ENCODE measurements around the gene IPO11.
"Not testable (repeated sequence)": the region's sequence is repeated elsewhere in the genome, so short reads cannot be mapped to it uniquely, and the experiment has no call there.

Gene IPO11

GRCh38 chr5:62606878-62607277, 194.3 kb downstream of the IPO11 start:
- no peak for DNase-seq

- no peak for DNase-seq
Measured at GRCh38 chr5:62607615-62608014, 195.1 kb downstream of the IPO11 start.

- no peak for DNase-seq
Measured at GRCh38 chr5:62608529-62609511, 196.3 kb downstream of the IPO11 start.

- no peak for DNase-seq
Measured at GRCh38 chr5:62614355-62614754, 201.8 kb downstream of the IPO11 start.

GRCh38 chr5:62616615-62617277, 204.2 kb downstream of the IPO11 start:
- DNase-seq: no peak

GRCh38 chr5:62617943-62618342, 205.4 kb downstream of the IPO11 start:
- no peak for DNase-seq

GRCh38 chr5:62620761-62621160, 208.2 kb downstream of the IPO11 start:
- no peak for DNase-seq

GRCh38 chr5:62621280-62621679, 208.7 kb downstream of the IPO11 start:
- no peak for DNase-seq

GRCh38 chr5:62623271-62623670, 210.7 kb downstream of the IPO11 start:
- DNase-seq: no peak

GRCh38 chr5:62624436-62624835, 211.9 kb downstream of the IPO11 start:
- not testable (repeated sequence) for DNase-seq

GRCh38 chr5:62626534-62626933, 214.0 kb downstream of the IPO11 start:
- DNase-seq: no peak

- DNase-seq: no peak
Measured at GRCh38 chr5:62627121-62627520, 214.6 kb downstream of the IPO11 start.

- DNase-seq: no peak
Measured at GRCh38 chr5:62627901-62628300, 215.3 kb downstream of the IPO11 start.

GRCh38 chr5:62631909-62632580, 219.5 kb downstream of the IPO11 start:
- no peak for DNase-seq

- no peak for DNase-seq
Measured at GRCh38 chr5:62633243-62633642, 220.7 kb downstream of the IPO11 start.

- DNase-seq: no peak
Measured at GRCh38 chr5:62640446-62640845, 227.9 kb downstream of the IPO11 start.

GRCh38 chr5:62642468-62642867, 229.9 kb downstream of the IPO11 start:
- no peak for DNase-seq

GRCh38 chr5:62643556-62644451, 231.2 kb downstream of the IPO11 start:
- DNase-seq: no peak

GRCh38 chr5:62645223-62645622, 232.7 kb downstream of the IPO11 start:
- DNase-seq: no peak

GRCh38 chr5:62647241-62647640, 234.7 kb downstream of the IPO11 start:
- no peak for DNase-seq

- no peak for DNase-seq
Measured at GRCh38 chr5:62649025-62649424, 236.5 kb downstream of the IPO11 start.

- no peak for DNase-seq
Measured at GRCh38 chr5:62649476-62650113, 237.0 kb downstream of the IPO11 start.
